GM21381 (cell line): ENCODE measurements around the gene LYRM9.
"Not testable (repeated sequence)": the region's sequence is repeated elsewhere in the genome, so short reads cannot be mapped to it uniquely, and the experiment has no call there.

Source experiments
- ATAC-seq: cut with Tn5 transposase; IDR thresholded peaks from one replicate; pipeline ENCODE4 v1.9.1; 2021; ENCODE audit warnings: mild to moderate bottlenecking, moderate library complexity; ENCODE audit not compliant: unreplicated experiment

Gene LYRM9

GRCh38 chr17:27878776-27879562 lies 14.2 kb downstream of the LYRM9 start:
- no peak for ATAC-seq

- ATAC-seq: no peak
These were observed 19.4 kb downstream of the LYRM9 start for GRCh38 chr17:27873746-27874145.

GRCh38 chr17:27873211-27873610 lies 20.0 kb downstream of the LYRM9 start:
- ATAC-seq: no peak

GRCh38 chr17:27872776-27873175 lies 20.4 kb downstream of the LYRM9 start:
- no peak for ATAC-seq

GRCh38 chr17:27871407-27871806 lies 21.8 kb downstream of the LYRM9 start:
- ATAC-seq: no peak

GRCh38 chr17:27870345-27870744 lies 22.8 kb downstream of the LYRM9 start:
- ATAC-seq: no peak

- no peak for ATAC-seq
These were observed 24.6 kb downstream of the LYRM9 start for GRCh38 chr17:27868565-27868964.

- no peak for ATAC-seq
These were observed 30.3 kb downstream of the LYRM9 start for GRCh38 chr17:27862840-27863239.

GRCh38 chr17:27862004-27862403 lies 31.2 kb downstream of the LYRM9 start:
- ATAC-seq: no peak

GRCh38 chr17:27860971-27861664 lies 32.0 kb downstream of the LYRM9 start:
- ATAC-seq: no peak

- ATAC-seq: no peak
These were observed 34.4 kb downstream of the LYRM9 start for GRCh38 chr17:27858621-27859305.

GRCh38 chr17:27856676-27857432 lies 36.3 kb downstream of the LYRM9 start:
- ATAC-seq: no peak

- no peak for ATAC-seq
These were observed 37.7 kb downstream of the LYRM9 start for GRCh38 chr17:27855454-27855853.

GRCh38 chr17:27854163-27854562 lies 39.0 kb downstream of the LYRM9 start:
- no peak for ATAC-seq

GRCh38 chr17:27853091-27853490 lies 40.1 kb downstream of the LYRM9 start:
- ATAC-seq: no peak

- ATAC-seq: no peak
These were observed 43.5 kb downstream of the LYRM9 start for GRCh38 chr17:27849474-27850185.

GRCh38 chr17:27848931-27849330 lies 44.2 kb downstream of the LYRM9 start:
- ATAC-seq: no peak

GRCh38 chr17:27846808-27847307 lies 46.3 kb downstream of the LYRM9 start:
- ATAC-seq: not testable (repeated sequence)

GRCh38 chr17:27846042-27846655 lies 47.0 kb downstream of the LYRM9 start:
- ATAC-seq: no peak
